ENCODE measurements around the gene TNFSF11.
"Not testable (repeated sequence)": the region's sequence is repeated elsewhere in the genome, so short reads cannot be mapped to it uniquely, and the experiment has no call there.

Gene TNFSF11

GRCh38 chr13:42560320-42560719 lies 13.6 kb upstream of the TNFSF11 start:
- DNase-seq = not testable (repeated sequence)

- no peak for DNase-seq
Measured at GRCh38 chr13:42561752-42562467, 12.0 kb upstream of the TNFSF11 start.

GRCh38 chr13:42567906-42568305 lies 6.0 kb upstream of the TNFSF11 start:
- no peak for DNase-seq

- DNase-seq = no peak
Measured at GRCh38 chr13:42569576-42570344, 4.2 kb upstream of the TNFSF11 start.

GRCh38 chr13:42571895-42572294 lies 2.1 kb upstream of the TNFSF11 start:
- no peak for DNase-seq

- DNase-seq = peak; percentile 35
Measured at GRCh38 chr13:42574435-42575311, 721 bp downstream of the TNFSF11 start.

- DNase-seq = no peak
Measured at GRCh38 chr13:42575938-42576337, 2.0 kb downstream of the TNFSF11 start.

- DNase-seq = no peak
Measured at GRCh38 chr13:42577538-42577937, 3.6 kb downstream of the TNFSF11 start.

GRCh38 chr13:42580644-42581043 lies 6.7 kb downstream of the TNFSF11 start:
- no peak for DNase-seq

GRCh38 chr13:42581427-42581826 lies 7.5 kb downstream of the TNFSF11 start:
- no peak for DNase-seq

GRCh38 chr13:42591602-42592001 lies 17.6 kb downstream of the TNFSF11 start:
- no peak for DNase-seq

GRCh38 chr13:42592915-42593900 lies 19.3 kb downstream of the TNFSF11 start:
- DNase-seq = no peak

- peak; percentile 23 for DNase-seq
Measured at GRCh38 chr13:42594481-42595252, 20.7 kb downstream of the TNFSF11 start.

GRCh38 chr13:42595253-42595571 lies 21.3 kb downstream of the TNFSF11 start:
- DNase-seq = no peak

- DNase-seq = no peak
Measured at GRCh38 chr13:42597505-42597904, 23.6 kb downstream of the TNFSF11 start.

- no peak for DNase-seq
Measured at GRCh38 chr13:42600943-42601342, 27.0 kb downstream of the TNFSF11 start.

GRCh38 chr13:42602906-42603305 lies 29.0 kb downstream of the TNFSF11 start:
- DNase-seq = no peak

GRCh38 chr13:42603571-42603970 lies 29.6 kb downstream of the TNFSF11 start:
- no peak for DNase-seq

- no peak for DNase-seq
Measured at GRCh38 chr13:42607546-42607945, 33.6 kb downstream of the TNFSF11 start.

- no peak for DNase-seq
Measured at GRCh38 chr13:42610649-42611048, 36.7 kb downstream of the TNFSF11 start.

All from right kidney (tissue), 1 donor.